ENCODE results near the gene DCUN1D1. TPM values are rescaled to one million over a fixed set of nuclear protein-coding genes. Genes with fewer than 3 reads are reported as not detected.

The DCUN1D1 gene
- total RNA-seq, 1 donor from 2014 or later: 15.9 TPM

DNA sequence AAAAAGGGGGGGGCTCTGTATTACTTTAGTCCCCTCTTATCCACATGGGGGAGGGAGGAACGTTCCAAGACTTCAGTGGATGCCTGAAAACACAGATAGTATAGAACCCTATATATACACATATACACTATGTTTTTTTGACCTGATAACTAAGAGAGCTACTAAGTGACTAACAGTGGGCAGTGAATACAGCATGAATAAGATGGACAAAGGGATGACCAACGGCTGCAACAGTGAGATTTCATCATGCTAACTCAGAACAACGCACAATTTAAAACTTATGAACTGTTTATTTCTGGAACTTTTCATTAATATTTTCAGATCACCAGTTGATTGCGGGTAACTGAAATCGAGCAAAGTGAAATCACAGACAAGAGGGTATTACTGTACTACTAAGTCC, 7.3 kb downstream of the DCUN1D1 start:
- DNase-seq (ENCODE audit: extremely low read depth, low read depth, low spot score): no peak

DNA sequence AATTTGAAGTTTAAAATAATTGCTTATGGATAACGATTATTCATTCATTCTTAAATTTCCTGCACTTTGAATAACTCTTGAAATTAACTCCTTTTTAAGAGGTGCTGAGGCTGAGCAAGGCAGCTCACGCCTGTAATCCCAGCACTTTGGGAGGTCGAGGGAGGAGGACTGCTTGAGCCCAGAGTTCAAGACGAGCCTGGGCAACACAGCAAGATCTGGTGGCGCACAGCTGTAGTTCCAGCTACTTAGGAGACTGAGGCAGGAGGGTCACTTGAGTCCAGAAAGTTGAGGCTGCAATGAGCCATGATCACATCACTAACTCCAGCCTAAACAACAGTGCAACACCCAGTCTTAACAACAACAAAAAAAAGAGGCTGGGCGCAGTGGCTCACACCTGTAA, 8.0 kb downstream of the DCUN1D1 start:
- DNase-seq (ENCODE audit: extremely low read depth, low read depth, low spot score): no peak

DNA sequence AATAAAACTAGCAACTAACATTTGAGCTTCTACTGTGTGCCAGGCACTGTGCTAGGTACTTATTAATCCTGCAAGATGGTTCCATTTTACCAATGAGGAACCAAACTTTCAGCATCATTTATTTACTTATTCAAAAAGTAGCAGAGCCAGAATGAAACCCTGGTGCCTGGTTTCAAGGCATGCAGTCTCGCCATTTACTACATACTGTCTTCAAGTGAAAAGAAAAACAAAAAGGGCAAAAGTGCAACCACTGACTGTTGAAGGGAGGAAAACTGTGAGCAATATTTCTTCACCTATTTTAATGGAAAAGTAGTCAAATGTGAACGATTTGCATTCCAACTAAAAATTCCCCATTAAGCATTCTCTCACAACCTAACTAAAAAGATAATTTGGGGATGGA, 8.7 kb downstream of the DCUN1D1 start:
- no peak for DNase-seq (ENCODE audit: extremely low read depth, low read depth, low spot score)

DNA sequence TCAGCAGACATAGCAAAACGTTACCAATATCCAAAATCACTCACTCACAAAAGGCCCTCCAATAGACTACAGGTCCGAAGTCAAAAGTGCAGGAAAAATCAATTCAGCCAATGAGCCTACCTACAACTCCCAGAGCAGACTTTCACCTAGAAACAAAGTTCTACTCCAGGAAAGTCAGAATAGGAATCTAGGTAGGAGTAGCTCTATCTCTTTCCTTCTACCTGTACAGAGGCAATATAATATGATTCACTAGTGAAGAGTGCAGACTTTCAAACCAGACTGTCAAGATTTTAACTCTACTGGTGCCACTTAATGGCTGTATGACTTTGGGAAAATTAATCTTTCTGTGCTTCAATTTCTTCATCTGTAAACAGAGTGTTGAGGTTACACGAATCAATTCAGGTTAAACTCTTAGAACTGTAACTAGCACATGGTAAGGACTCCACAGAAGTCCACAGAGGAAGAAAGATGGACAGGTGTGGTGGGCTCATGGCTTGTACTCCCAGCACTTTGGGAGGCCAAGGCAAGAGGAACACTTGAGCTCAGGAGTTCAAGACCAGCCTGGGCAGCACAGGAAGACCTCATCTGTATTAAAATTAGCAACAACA, 9.4 kb downstream of the DCUN1D1 start:
- DNase-seq (ENCODE audit: extremely low read depth, low read depth, low spot score): no peak

DNA sequence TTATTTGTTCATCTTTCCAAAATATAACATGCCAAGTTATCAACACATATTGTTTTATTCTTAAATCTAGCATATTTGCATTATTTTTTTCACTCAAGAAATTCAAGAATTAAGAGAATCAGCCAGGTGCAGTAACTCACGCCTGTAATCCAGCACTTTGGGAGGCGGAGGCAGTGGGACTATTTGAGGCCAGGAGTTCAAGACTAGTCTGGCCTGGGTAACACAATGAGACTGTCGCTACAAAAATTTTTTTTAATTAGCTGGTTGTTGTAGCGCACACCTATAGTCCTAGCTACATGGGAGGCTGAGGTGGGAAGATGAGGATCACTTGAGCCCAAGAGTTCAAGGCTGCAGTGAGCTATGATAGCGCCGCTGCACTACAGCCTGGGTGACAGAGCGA, 10.5 kb downstream of the DCUN1D1 start:
- DNase-seq (ENCODE audit: extremely low read depth, low read depth, low spot score): no peak

DNA sequence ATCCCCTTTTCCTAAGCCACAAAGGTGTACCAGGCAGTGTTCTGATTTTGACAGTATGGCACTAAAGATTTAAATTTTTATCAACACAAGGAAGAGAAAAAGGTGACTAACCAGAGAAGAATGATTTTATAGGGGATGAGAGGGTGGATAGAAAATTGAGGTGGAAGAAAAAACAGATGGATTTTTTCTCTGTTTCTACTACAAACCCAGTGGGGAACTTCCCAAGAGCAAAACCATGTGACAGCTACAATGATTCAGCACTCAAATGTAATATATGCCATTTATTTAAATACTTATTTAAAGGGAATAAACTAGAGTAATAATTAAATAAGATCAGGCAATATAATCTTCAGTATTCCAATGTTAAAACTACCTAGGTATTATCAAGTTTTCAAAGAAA, 11.1 kb downstream of the DCUN1D1 start:
- no peak for DNase-seq (ENCODE audit: extremely low read depth, low read depth, low spot score)

DNA sequence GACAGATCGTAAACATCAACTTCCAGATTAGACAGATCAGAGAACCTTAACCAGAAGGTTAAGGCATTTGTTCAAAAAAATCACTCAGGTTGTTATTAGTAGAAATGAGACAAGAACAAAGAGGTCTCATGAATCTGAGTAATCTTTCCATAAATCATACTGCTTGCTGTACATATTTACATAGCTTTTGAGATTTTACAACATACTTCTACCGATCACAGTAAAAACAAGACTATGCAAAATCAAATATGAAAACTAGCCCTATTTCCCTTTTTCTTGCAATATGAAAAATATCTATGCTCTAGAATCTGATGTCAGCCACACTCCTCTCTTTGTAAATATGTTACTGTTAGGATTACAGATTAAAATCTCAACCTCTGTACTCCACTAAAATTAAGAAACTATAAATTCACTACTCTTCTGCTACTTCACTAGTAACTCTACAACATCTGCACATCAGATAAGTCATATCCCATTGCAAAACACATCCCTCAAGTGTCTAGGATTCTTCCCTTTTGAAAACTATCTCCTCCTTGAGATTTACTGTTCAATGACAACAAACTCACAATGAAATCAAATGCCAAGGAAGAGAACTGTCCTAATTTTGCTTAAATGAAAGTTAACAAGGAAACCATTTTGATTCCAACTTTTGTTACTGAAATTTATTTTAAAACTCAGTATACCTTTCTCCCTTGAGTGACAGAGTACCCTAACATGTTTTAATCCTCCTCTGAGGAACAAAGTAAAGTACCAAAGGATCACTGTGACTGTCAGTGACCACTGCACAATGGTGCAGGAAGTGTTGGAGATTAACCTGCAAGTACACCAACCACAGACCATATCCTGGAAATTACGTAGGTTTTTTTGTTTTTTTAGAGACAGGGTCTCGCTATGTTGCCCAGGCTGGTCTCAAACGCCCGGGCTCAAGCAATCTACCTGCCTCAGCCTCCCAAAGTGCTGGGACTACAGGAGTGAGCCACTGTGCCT, 12.8 kb downstream of the DCUN1D1 start:
- DNase-seq (ENCODE audit: extremely low read depth, low read depth, low spot score): no peak

DNA sequence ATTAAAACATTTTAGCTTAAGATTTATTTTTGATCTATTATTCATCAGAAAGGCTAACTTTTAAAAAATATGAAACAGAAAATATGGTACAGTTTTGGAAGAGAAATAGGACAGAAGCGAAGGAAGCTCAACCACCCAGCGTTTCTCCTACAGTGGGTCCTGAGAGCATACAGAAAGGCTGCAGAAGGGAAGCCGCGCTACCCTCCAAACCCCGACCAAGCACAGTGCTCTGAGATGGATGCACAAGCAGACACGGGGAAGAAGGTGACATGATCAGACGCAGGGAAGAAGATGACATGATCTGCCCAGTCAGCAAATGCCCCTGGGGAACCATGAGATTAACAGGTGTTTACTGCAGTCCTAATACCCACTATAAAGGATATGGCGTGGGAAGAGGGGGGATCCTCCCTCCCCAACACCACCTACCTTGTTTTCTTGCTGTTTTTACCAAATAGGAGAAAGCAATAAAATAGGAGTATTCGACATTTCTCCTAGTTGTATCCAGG, 14.4 kb downstream of the DCUN1D1 start:
- DNase-seq (ENCODE audit: extremely low read depth, low read depth, low spot score): no peak

DNA sequence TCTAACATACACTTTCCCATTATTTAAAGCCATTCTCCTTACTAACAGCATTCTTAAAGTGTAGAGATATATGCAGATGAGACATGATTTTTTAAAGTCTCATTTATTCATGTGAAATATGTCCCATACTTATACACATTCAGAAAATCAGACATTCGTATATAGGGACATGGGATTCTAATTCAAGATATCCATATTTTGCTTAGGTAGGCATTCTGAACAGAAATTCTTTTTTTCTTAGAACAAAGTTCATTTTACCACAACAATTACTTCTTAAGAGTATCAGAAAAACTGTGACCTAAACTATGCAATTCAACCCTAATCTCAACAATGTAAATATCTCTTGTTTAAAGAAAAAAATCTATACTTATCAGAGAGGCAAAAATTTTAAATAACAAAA, 16.2 kb downstream of the DCUN1D1 start:
- DNase-seq (ENCODE audit: extremely low read depth, low read depth, low spot score): no peak

DNA sequence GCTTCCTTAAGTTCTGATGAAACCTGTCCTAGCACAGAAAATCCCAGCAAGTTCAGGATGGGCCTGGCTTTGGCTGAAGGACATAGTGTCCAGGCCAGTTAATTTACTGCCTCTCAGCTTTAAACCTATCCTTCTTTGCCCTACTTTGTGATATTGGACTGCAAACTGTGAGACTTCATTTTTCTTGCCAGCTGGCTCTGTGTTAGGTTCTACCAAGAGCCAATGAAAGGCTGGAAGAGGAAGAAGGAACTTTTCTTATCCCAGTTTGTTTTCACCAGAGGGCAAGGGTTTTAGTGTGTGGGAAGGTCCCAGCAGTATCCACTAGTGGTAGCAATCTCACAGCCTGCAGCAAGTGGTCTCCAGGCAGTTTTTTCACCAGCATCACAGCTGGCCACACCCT, 18.2 kb downstream of the DCUN1D1 start:
- DNase-seq (ENCODE audit: extremely low read depth, low read depth, low spot score): no peak

DNA sequence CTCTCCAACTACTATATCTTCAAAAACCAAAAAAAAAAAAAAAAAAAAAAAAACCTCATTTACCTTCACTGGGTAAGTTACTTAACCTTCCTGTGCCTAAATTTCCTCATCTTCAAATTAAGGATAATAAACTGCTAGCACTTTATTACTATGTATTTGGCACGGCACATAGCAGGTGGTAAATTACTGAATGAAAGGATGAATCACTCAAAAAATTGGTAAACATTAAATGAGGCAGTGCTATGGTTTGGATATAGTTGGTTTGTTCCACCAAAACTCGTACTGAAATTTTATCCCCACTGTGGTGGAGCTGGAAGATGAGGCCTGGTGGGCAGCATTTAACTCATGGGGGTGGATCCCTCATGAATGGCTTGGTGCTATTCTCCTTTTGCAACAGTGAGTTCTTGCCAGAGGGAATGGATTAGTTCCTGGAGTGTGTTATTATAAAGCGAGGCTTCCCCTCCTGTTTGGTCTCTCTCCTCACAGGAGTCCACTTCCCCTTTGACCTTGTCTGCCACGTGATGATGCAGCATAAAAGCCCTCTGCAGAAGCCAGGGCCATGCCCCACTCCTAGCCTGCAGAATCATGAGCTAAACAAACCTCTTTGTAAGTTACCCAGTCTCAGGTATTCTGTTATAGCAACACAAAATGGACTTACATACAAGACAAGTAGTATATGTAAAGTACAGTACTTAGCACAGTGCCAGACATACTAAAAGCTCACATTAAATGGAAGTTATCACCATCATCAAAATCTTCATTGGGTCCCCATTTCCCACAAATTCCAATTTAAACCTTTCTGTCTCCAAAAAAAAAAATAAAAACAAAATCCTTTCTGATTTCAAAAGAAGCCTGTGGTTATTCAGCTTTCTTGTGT, 20.6 kb downstream of the DCUN1D1 start:
- no peak for DNase-seq (ENCODE audit: extremely low read depth, low read depth, low spot score)

DNA sequence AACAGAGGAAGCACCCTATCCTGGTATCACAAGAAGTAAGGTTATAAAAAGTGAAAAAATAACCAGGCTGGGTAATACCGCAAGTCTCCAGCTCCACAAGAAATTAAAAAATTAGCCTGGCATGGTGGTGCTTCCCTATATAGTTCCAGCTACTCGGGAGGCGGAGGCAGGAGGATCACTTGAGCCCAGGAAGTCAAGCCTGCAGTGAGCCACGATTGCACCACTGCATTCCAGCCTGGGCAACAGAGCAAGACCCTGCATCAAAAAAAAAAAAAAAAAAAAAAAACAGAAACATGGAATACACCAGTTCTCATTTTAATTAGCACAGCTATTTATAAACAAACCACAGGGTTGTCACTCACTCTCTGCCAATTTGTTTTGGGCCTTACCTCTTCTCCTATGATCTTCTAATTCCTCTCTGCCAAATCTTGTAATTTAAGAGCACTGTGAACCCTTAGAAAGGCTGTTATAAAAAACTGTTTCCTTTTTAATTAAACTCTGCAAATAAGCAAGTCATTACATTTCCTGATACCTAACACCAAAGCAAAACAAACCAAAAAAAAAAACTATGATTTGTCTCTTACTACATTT, 22.6 kb downstream of the DCUN1D1 start:
- no peak for DNase-seq (ENCODE audit: extremely low read depth, low read depth, low spot score)

DNA sequence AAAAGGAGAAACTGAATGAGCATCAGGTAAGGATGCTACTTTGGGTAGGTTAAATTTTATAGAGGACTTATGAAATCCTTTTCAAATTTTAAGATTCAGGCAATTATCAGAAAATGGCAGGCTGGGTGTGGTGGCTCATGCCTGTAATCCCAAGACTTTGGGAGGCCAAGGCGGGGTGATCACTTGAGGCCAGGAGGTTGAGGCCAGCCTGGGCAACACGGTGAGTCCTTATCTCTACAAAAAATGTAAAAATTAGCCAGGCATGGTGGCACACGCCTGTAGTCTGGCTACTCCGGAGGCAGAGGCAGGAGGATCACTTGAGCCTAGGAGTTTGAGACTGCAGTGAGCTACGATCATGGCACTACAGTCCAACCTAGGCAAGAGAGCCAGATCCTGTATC, 23.1 kb downstream of the DCUN1D1 start:
- no peak for DNase-seq (ENCODE audit: extremely low read depth, low read depth, low spot score)

DNA sequence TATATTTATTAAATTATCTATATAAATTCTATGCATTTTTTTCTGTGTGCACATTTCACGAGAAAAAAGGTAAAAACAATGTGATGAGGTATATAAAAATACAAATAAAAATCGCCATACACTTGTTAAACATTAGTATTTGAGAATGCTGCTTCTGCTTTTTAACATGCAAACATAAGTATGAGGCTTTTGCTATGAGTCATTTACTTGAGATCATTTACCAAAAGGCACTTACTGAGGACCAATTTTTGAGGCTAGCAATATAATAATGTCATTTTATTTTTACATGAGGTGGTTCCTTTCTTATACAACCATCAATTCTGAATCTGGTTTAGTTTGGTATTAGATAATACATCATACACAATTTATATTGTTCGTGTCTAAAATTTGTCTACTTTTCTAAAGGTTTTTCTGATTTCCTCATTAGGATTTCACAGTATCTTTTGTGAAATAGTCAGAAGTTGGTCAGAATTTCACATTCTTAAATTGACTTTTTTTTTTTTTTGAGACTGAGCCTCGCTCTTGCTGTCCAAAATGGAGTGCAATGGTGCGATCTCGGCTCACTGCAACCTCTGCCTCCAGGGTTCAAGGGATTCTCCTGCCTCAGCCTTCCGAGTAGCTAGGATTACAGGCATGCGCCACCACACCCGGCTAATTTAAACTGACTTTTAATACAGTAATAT, 25.6 kb downstream of the DCUN1D1 start:
- DNase-seq (ENCODE audit: extremely low read depth, low read depth, low spot score): no peak

DNA sequence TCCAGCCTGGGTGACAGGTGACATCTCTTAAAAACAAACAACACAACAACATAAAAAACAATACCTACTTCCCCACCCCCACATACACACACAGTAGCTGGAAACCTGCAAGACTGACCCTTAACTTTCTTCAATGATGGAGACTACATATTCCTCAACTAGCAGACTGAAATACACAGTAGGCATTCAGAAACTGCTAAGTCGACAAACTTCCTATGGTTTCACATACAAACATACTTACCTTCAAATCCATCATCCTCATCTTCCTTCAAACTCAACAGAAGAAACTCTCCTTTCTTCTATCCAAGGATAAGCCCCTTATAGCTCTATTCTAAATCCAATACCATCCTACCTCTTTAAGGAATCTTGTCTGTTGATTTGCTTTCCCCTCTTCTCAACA, 30.6 kb downstream of the DCUN1D1 start:
- no peak for DNase-seq (ENCODE audit: extremely low read depth, low read depth, low spot score)

DNA sequence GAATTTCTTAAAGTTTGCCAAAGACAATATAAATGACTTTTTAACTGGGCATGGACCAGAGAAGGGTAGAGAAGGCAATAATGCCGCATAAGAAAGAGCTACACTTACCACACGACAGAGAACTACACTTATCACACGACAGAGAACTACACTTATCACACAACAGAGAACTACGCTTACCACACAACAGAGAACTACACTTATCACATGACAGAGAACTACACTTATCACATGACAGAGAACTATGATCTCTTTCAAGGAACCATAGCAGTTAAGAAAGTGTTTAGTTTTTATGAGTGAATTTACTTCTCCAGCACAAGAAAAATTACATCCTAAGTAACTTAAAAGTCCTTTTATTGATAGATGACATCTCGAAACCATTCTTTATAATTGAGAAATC, 32.0 kb downstream of the DCUN1D1 start:
- no peak for DNase-seq (ENCODE audit: extremely low read depth, low read depth, low spot score)

DNA sequence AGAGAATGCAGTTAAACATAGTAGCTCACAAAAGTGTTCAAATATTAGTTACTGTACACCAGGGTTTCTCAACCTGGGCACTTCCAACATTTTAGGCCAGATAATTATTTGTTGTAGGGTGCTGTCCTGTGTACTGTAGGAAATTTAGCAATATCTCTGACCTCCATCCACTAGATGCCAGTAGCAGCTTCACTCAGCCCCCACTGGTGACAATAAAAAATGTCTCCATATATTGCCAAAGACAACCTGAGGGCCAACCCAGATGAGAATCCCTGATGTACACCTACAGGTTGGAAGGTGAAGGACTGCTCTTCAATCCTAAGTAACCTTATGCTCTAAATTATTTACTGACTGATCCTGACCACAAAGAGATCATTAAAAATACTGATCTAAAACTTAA, 32.5 kb downstream of the DCUN1D1 start:
- no peak for DNase-seq (ENCODE audit: extremely low read depth, low read depth, low spot score)

DNA sequence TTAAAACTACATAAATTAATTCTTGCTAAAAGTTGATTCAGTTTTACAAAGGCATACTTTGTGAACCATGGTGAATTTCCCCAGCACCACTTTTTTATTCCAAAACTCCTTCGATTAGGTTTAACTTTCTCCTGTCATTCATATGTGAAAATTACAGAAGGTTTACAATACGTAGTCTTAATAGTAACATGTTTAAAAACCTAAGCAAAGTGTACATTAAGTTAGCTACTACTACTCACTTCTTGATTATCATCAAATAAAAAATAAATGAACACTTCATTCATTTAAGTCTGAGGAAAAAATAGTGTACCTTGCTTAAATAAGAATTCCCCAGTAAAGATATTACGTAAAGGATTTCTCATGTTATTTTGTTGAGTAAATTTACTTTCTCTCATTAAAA, 38.6 kb downstream of the DCUN1D1 start:
- no peak for DNase-seq (ENCODE audit: extremely low read depth, low read depth, low spot score)

DNA sequence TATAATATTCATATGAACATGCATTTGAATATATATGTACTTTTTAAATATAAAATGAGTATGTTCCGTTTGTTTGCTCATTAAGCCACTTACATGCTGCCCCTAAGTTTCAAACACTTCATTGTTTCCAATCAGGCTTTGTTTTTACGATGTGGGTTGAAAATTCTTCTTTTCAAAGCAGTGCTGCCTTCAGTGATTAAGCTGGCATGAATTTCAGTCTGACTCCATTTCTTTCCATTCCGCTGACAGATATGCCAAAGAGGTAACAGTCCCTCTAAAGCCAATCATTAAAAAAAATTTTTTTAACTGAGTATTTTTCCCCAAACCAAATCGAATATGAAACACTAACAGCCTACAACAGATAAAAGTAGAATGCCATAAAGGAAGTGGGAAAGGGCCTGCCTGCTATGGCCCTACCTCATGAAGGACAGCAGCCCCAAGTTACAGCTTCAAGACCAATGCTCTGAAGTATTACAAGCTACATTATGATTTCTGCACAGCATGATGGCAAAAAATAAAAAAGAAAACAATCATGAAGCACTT, 40.0 kb downstream of the DCUN1D1 start:
- DNase-seq (ENCODE audit: extremely low read depth, low read depth, low spot score): no peak

Data from glomerular endothelial cell (primary cell).